Psoas muscle (tissue), 8 donors: ENCODE results near the gene MAJIN. TPM values are rescaled to one million over a fixed set of nuclear protein-coding genes. Genes with fewer than 3 reads are reported as not detected.

Experiments
- ATAC-seq, 4 donors: fragments of 200-7000 bp; cut with Tn5 transposase; one replicate each; pipeline ENCODE4 v1.9.1; 2020; ENCODE audit warnings: moderate library complexity in 3 of 4, mild to moderate bottlenecking in 2 of 4
- DNase-seq, 2 donors: peaks; one replicate each; pipeline ENCODE4 v3.0.0-alpha.2; 2020
- H3K27ac ChIP-seq: fragments of 200-600 bp; one replicate; pipeline ENCODE4 v1.8.0; 2022
- H3K27me3 ChIP-seq, 3 donors: fragments of 200-600 bp in 1 of 3; one replicate each; pipeline versions ENCODE4 v1.6.1 to v1.8.0; 2013 to 2022; ENCODE audit warnings: low read length in 2 of 3, mild to moderate bottlenecking in 2 of 3, moderate library complexity in 1 of 3; ENCODE audit not compliant: insufficient read depth in 3 of 3
- H3K36me3 ChIP-seq, 2 donors: fragments of 200-600 bp in 1 of 2; one replicate each; pipeline versions ENCODE4 v1.6.1 to v1.8.0; 2013 to 2022; ENCODE audit warnings: low read depth in 1 of 2, mild to moderate bottlenecking in 1 of 2, moderate library complexity in 1 of 2; ENCODE audit not compliant: insufficient read depth in 1 of 2
- H3K4me1 ChIP-seq: fragments of 200-600 bp; one replicate; pipeline ENCODE4 v1.8.0; 2022
- H3K4me3 ChIP-seq: fragments of 200-600 bp; one replicate; pipeline ENCODE4 v1.8.0; 2022; ENCODE audit warnings: mild to moderate bottlenecking
- H3K9me3 ChIP-seq: fragments of 200-600 bp; one replicate; pipeline ENCODE4 v1.8.0; 2022
- CTCF ChIP-seq: fragments of 200-600 bp; IDR thresholded peaks from one replicate; pipeline ENCODE4 v1.8.0; 2022; ENCODE audit warnings: antibody characterized with exemption
- WGBS, 3 donors: extraction: QIAGEN DNeasy Blood & Tissue Kit; methylation state at CpG; one replicate each; pipeline versions ENCODE4 v1.1.6 to v1.1.7; 2013; 5-methylcytosine and 5-hydroxymethylcytosine counted together
- intact Hi-C, 2 donors: fragments of 100-400 bp; cut with DNase I; formaldehyde crosslinking; loops; one replicate each; pipeline versions ENCODE4 v1.11.0 to v1.14.2; 2022
- polyA plus RNA-seq, 3 donors: library from polyadenylated mRNA; stranded (reverse); fragments of 200-250 nt; gene quantifications; one replicate each; pipeline ENCODE4 v1.2.3, GENCODE V29; 2013
- total RNA-seq, 4 donors: library from RNA; stranded (reverse); fragmentation: NEBNext Ultra II Directional in 2 of 4; extraction: Animal tissue kit (Norgen Biotek cat#: 25700) in 2 of 4; gene quantifications; one replicate each; pipeline versions ENCODE4 v1.2.1 to v1.2.4, GENCODE V29; 2021 to 2023
- donor health status: healthy with polysubstance abuse.
- donor health status: DM: no; HTN: no; CAD: no; lungs with moderate emphysema.
- donor health status: Bipolar disorder and iron deficiency.
- donor health status: healthy.
- donor health status: DM: yes; HTN: yes; CAD: no.
- donor health status: DM: no; HTN: no; CAD: no.
- donor health status: DM: no; HTN: no; CAD: no.
- donor health status: DM: yes; HTN: yes; CAD: no.

The MAJIN gene
- total and polyA plus RNA-seq, 7 donors, result not detected

- DNase-seq (peak; percentile 95 to 96), ATAC-seq (peak; percentile 96 to 97 (median 97))
- H3K4me1 ChIP-seq, result peaks cover 17% of the 10 kb centered on the region
- no peaks in the 10 kb centered on the region for H3K9me3 ChIP-seq
- H3K36me3 ChIP-seq, result peaks cover 2 to 30% of the 10 kb centered on the region in 2 donors
- H3K27ac ChIP-seq, result peak within 1 kb of the TSS; percentile 97
- H3K27me3 ChIP-seq, result no peaks in the 10 kb centered on the region
- peak within 1 kb of the TSS; percentile 99 for H3K4me3 ChIP-seq
- no peak for TF ChIP-seq CTCF
- WGBS, 3 donors, result 0 to 1% (median 1%) methylated on average over 35 to 47 of the region's 47 CpGs
- intact Hi-C loops, result no loop called here
Observed at GRCh38 chr11:64923944-64924909, 47.7 kb downstream of the MAJIN start, which contains the start of gene PPP2R5B. Gene PPP2R5B, plus strand, starts transcription at chr11:64924689. Its CDS starts 1,046 bp downstream, at chr11:64925735.

DNA sequence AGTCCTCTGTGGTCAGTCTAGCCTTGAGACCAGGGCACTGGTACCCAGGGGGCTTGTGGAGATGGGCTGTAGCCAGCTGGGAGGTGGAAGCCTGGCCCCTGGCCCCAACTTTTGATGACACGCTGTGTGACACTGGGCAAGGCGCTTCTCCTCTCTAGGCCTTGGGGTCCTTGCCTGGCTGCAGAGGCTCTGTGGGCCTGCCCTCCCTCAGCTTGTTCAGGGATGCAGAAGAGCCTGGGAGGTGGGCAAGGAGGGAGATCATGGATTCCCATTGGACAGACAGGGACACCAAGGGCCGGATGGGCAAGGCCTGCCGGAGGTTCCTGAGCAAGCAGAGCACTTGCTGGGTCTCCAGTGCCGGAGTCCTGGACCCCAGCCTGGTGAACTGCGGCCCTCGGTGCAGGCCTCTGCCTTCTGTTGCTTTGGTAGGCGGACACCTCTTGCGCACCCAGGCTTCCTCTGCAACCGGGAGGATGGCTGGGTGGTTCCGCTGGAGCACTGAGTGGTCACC is 48.7 kb downstream of the MAJIN start:
- H3K4me1 ChIP-seq, result peaks cover 25% of the 10 kb centered on the region
- no peak for TF ChIP-seq CTCF
- peaks cover 0 to 20% of the 10 kb centered on the region in 2 donors for H3K36me3 ChIP-seq
- H3K9me3 ChIP-seq, result no peaks in the 10 kb centered on the region
- no peak for ATAC-seq
- WGBS, 3 donors, result 76 to 89% (median 85%) methylated on average over 11 of the region's 11 CpGs
- H3K27ac ChIP-seq, result peak overlapping the region; percentile 97
- H3K27me3 ChIP-seq, result no peaks in the 10 kb centered on the region
- H3K4me3 ChIP-seq, result peak overlapping the region; percentile 99
- intact Hi-C loops, result no loop called here
- no peak for DNase-seq

DNA sequence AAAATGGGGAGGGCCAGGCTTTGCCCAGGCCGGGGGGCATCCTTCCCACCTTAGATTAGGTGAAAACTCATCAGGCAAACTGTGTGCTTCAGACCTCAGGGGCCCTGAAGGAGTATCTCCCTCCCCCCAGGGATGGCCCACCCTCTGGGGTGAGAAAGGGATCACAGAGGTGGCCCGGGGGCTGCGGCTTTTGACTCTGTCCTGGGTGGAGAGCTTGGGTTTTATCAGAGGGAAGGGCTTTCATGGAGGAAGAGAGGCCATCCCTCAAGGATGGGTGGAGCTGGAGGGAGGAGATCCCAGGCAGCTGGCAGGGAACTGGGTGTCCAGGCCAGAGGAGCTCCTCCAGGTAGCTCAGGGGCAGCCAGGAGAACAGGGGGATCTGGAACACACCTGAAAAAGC is 50.5 kb downstream of the MAJIN start:
- no peak for TF ChIP-seq CTCF
- DNase-seq (peak in 1 of 2 donors; percentile 28), ATAC-seq (no peak)
- no peak overlapping the region for H3K4me3 ChIP-seq
- peaks cover 27% of the 10 kb centered on the region for H3K4me1 ChIP-seq
- no peaks in the 10 kb centered on the region for H3K9me3 ChIP-seq
- no peak overlapping the region for H3K27ac ChIP-seq
- H3K27me3 ChIP-seq, result no peaks in the 10 kb centered on the region
- intact Hi-C loops, result no loop called here
- peaks cover 0 to 1% of the 10 kb centered on the region in 2 donors for H3K36me3 ChIP-seq
- WGBS, 3 donors, result 56 to 59% (median 57%) methylated on average over 3 of the region's 3 CpGs

- Histone ChIP-seq H3K9me3 (no peaks in the 10 kb centered on the region), H3K27me3 (no peaks in the 10 kb centered on the region), H3K27ac (peak overlapping the region; percentile 84), H3K4me1 (peaks cover 33% of the 10 kb centered on the region), H3K36me3 (no peaks in the 10 kb centered on the region), H3K4me3 (no peak overlapping the region)
- intact Hi-C loops, result no loop called here
- TF ChIP-seq CTCF, result no peak
- DNase-seq (no peak), ATAC-seq (no peak)
- 70 to 75% (median 75%) methylated on average over 2 of the region's 2 CpGs for WGBS, 3 donors
Observed at GRCh38 chr11:64920124-64920523, 51.8 kb downstream of the MAJIN start.
